Central memory CD8-positive, alpha-beta T cell (primary cell): ENCODE data around the gene IRS2.

Source experiments
- ATAC-seq: fragments of 150-1000 bp; cut with Tn5 transposase; replicated peaks from 2 replicates; pipeline ENCODE4 v1.10.0; 2022; ENCODE audit warnings: mild to moderate bottlenecking, moderate FRiP score, moderate number of reproducible peaks; ENCODE audit not compliant: poor library complexity, severe bottlenecking; ENCODE audit errors: extremely low read depth
- DNase-seq, 2 donors: peaks; one replicate each; pipeline ENCODE4 v3.0.0; 2021; ENCODE audit warnings: low spot score in 2 of 2
- H3K27ac Mint-ChIP-seq: one replicate; pipeline ENCODE4 v1.8.0; 2022; ENCODE audit warnings: low read depth, mild to moderate bottlenecking, moderate library complexity, mixed read lengths
- H3K27me3 Mint-ChIP-seq: one replicate; pipeline ENCODE4 v1.8.0; 2022; ENCODE audit warnings: mixed read lengths
- H3K36me3 Mint-ChIP-seq: one replicate; pipeline ENCODE4 v1.8.0; 2022; ENCODE audit warnings: mild to moderate bottlenecking, moderate library complexity, mixed read lengths; ENCODE audit not compliant: insufficient read depth
- H3K4me1 Mint-ChIP-seq: one replicate; pipeline ENCODE4 v1.8.0; 2022; ENCODE audit warnings: mixed read lengths
- H3K4me3 Mint-ChIP-seq: one replicate; pipeline ENCODE4 v1.8.0; 2022; ENCODE audit warnings: mild to moderate bottlenecking, moderate library complexity, mixed read lengths
- H3K9me3 Mint-ChIP-seq: one replicate; pipeline ENCODE4 v1.8.0; 2022; ENCODE audit warnings: mixed read lengths

IRS2 gene

GRCh38 chr13:109756778-109757177 is 29.6 kb downstream of the IRS2 start:
- H3K27ac Mint-ChIP-seq, result no peak overlapping the region
- no peaks in the 10 kb centered on the region for H3K4me1 Mint-ChIP-seq
- no peaks in the 10 kb centered on the region for H3K27me3 Mint-ChIP-seq
- H3K9me3 Mint-ChIP-seq, result no peaks in the 10 kb centered on the region
- peaks cover 12% of the 10 kb centered on the region for H3K36me3 Mint-ChIP-seq
- no peak overlapping the region for H3K4me3 Mint-ChIP-seq
- ATAC-seq (no peak), DNase-seq (no peak)

GRCh38 chr13:109755997-109756396 is 30.4 kb downstream of the IRS2 start:
- Mint-ChIP-seq H3K4me1 (no peaks in the 10 kb centered on the region), H3K36me3 (peaks cover 12% of the 10 kb centered on the region), H3K27me3 (no peaks in the 10 kb centered on the region), H3K4me3 (no peak overlapping the region), H3K27ac (no peak overlapping the region), H3K9me3 (no peaks in the 10 kb centered on the region)
- DNase-seq (no peak), ATAC-seq (no peak)

- Mint-ChIP-seq H3K4me3 (no peak overlapping the region), H3K9me3 (peaks cover under 1% of the 10 kb centered on the region), H3K27ac (no peak overlapping the region), H3K27me3 (no peaks in the 10 kb centered on the region), H3K36me3 (peaks cover 12% of the 10 kb centered on the region), H3K4me1 (no peaks in the 10 kb centered on the region)
- ATAC-seq (no peak), DNase-seq (no peak)
These were observed 30.8 kb downstream of the IRS2 start for GRCh38 chr13:109755551-109755950.

GRCh38 chr13:109751477-109751876 is 34.9 kb downstream of the IRS2 start:
- Mint-ChIP-seq H3K9me3 (peaks cover 8% of the 10 kb centered on the region), H3K4me1 (no peaks in the 10 kb centered on the region), H3K27ac (no peak overlapping the region), H3K36me3 (peaks cover 11% of the 10 kb centered on the region), H3K27me3 (no peaks in the 10 kb centered on the region), H3K4me3 (no peak overlapping the region)
- ATAC-seq (no peak), DNase-seq (no peak)

GRCh38 chr13:109750221-109750775 is 36.1 kb downstream of the IRS2 start:
- Mint-ChIP-seq H3K27ac (no peak overlapping the region), H3K27me3 (no peaks in the 10 kb centered on the region), H3K4me1 (no peaks in the 10 kb centered on the region), H3K4me3 (no peak overlapping the region), H3K9me3 (peaks cover 12% of the 10 kb centered on the region), H3K36me3 (peaks cover 9% of the 10 kb centered on the region)
- DNase-seq, result no peak
- no peak for ATAC-seq

- H3K4me3 Mint-ChIP-seq, result no peak overlapping the region
- peaks cover 6% of the 10 kb centered on the region for H3K36me3 Mint-ChIP-seq
- H3K27me3 Mint-ChIP-seq, result no peaks in the 10 kb centered on the region
- peaks cover 14% of the 10 kb centered on the region for H3K9me3 Mint-ChIP-seq
- no peak for DNase-seq
- H3K27ac Mint-ChIP-seq, result no peak overlapping the region
- ATAC-seq, result no peak
- H3K4me1 Mint-ChIP-seq, result no peaks in the 10 kb centered on the region
These were observed 37.0 kb downstream of the IRS2 start for GRCh38 chr13:109749365-109749764.

DNA sequence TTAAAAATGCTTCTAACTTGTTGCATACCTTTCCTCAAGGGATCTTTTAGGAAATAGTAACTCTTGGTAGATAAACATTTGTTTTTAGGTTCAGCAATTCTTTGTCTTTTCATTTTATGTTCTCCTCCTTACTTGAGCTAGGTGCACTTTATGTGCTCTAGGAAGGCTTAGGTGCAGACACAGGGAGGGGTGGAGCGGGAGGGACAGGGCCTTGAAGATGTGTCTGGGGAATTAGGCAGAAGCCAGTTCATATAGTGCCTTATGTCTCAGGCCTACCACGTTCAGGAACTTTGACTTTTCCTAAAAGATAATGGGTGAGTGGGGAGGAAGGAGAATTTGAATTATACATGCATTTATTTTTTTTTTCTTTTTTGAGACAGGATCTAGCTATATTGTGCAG is 37.7 kb downstream of the IRS2 start:
- no peaks in the 10 kb centered on the region for H3K27me3 Mint-ChIP-seq
- H3K4me3 Mint-ChIP-seq, result no peak overlapping the region
- H3K27ac Mint-ChIP-seq, result no peak overlapping the region
- H3K9me3 Mint-ChIP-seq, result peaks cover 16% of the 10 kb centered on the region
- DNase-seq (no peak), ATAC-seq (no peak)
- no peaks in the 10 kb centered on the region for H3K4me1 Mint-ChIP-seq
- peaks cover 4% of the 10 kb centered on the region for H3K36me3 Mint-ChIP-seq

DNA sequence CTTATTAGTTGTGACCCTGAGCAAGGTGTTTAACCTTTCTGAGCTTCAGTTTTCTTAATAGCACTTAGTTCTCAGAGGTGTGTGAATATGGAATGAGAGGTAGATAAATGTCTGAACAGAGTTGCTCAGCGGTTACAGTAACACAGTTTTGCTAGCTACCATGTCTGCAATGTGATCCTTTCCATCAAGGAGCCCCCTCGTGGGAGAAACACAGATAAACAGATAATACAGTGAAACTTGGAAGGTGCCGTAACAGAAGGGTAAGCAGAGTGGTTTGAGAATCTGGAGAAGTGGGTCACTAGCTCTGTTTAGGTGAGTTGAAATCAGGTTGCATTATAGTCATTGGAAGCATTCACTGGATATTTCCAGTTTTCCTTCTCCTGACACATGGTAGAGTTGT is 38.9 kb downstream of the IRS2 start:
- no peak for ATAC-seq
- Mint-ChIP-seq H3K4me3 (no peak overlapping the region), H3K27me3 (no peaks in the 10 kb centered on the region), H3K4me1 (no peaks in the 10 kb centered on the region), H3K9me3 (peaks cover 16% of the 10 kb centered on the region), H3K36me3 (no peaks in the 10 kb centered on the region), H3K27ac (no peak overlapping the region)
- no peak for DNase-seq

DNA sequence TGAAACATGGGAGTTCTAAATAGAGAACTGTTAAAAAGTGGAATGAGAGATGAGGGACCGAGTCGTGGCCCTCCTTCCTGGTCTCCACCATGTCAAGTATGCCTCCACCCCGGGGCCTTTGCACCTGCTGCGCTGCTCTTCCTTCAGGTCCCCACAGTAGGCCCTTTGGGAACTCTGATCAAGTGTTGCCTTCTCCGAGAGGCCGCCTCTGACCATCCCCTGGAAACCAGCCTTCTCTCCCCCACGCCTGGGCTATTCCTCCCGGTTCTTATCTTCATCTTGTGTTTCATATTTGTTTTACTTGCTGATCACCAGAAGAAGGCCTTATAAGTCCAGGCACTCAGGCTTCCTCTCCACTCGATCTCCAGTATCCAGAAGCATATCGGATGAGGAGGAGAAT is 40.0 kb downstream of the IRS2 start:
- H3K27ac Mint-ChIP-seq, result no peak overlapping the region
- ATAC-seq (no peak), DNase-seq (no peak)
- H3K36me3 Mint-ChIP-seq, result no peaks in the 10 kb centered on the region
- no peaks in the 10 kb centered on the region for H3K4me1 Mint-ChIP-seq
- H3K4me3 Mint-ChIP-seq, result no peak overlapping the region
- peaks cover 16% of the 10 kb centered on the region for H3K9me3 Mint-ChIP-seq
- H3K27me3 Mint-ChIP-seq, result no peaks in the 10 kb centered on the region

DNA sequence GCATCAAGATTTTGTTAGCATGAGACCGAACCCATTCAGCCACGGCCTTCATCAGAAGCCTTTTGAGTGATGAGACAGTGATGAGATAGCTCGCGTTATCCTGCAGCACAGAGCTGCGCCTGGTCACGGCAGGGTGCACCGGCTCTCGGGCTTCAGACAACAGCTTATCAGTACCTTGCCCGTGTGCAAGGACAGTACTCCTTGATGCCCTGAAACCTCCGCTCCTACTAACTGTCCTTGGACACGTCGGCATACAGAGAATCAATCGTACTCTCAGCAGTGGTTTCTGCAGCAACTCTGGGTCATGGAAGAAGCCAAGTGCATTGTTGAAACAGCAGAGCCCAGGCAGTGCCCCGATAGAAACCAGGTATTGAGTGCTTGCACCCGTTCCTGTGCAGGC is 40.7 kb downstream of the IRS2 start:
- H3K4me1 Mint-ChIP-seq, result no peaks in the 10 kb centered on the region
- H3K27ac Mint-ChIP-seq, result no peak overlapping the region
- no peaks in the 10 kb centered on the region for H3K36me3 Mint-ChIP-seq
- H3K27me3 Mint-ChIP-seq, result no peaks in the 10 kb centered on the region
- DNase-seq, result no peak
- H3K4me3 Mint-ChIP-seq, result no peak overlapping the region
- H3K9me3 Mint-ChIP-seq, result peaks cover 16% of the 10 kb centered on the region
- ATAC-seq, result no peak

DNA sequence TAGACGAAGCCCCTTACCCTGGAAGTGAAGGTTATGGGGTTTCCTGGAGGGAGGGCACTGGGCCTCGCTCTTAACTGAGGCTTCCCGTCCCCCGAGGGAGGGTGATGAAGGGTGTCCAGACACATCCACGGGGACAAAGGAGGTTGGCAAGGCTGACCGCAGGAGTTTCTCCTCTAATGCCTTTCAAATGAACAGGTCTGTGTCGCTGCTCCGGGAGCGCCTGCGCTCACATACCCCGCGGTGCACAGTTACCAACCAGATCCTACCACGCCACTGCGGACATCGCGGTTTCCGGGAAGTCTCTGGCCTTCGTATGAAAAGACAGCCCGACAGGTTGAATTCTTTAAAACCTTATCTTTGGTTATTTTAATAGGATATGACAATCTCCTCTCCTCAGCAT is 41.3 kb downstream of the IRS2 start:
- no peak overlapping the region for H3K4me3 Mint-ChIP-seq
- DNase-seq, result no peak
- H3K9me3 Mint-ChIP-seq, result peaks cover 10% of the 10 kb centered on the region
- no peak for ATAC-seq
- no peaks in the 10 kb centered on the region for H3K27me3 Mint-ChIP-seq
- H3K36me3 Mint-ChIP-seq, result no peaks in the 10 kb centered on the region
- H3K27ac Mint-ChIP-seq, result no peak overlapping the region
- H3K4me1 Mint-ChIP-seq, result no peaks in the 10 kb centered on the region

DNA sequence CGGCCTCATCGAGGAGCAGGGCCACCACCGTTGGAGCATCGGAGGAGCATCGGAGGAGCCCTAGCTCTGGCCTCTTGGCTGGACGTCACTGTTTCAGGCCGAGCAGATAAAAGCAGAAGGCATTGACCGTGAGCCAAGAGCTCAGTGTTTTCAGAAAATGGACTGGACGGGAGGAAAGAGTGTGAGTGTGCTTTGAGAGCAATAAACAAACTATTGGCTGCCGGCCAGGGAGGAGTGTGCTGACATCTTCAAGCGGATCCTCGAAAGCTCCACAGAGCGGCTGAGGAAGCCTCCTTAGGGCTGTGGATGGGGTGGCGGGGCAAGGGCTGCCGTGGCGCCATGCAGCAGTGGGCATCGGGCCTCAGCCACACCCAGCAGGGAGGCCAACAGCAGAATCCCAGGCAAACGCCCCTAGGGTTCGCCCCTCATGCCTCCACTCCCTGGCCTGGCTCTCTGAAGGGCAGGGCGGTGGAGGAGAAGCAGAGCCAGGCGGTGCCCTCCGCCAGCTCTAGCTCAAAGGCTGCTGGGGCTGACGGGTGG is 41.8 kb downstream of the IRS2 start:
- Mint-ChIP-seq H3K9me3 (peaks cover 10% of the 10 kb centered on the region), H3K4me3 (no peak overlapping the region), H3K27me3 (no peaks in the 10 kb centered on the region), H3K4me1 (no peaks in the 10 kb centered on the region), H3K27ac (no peak overlapping the region), H3K36me3 (no peaks in the 10 kb centered on the region)
- DNase-seq, result no peak
- ATAC-seq, result no peak

- no peak overlapping the region for H3K4me3 Mint-ChIP-seq
- H3K27me3 Mint-ChIP-seq, result no peaks in the 10 kb centered on the region
- H3K4me1 Mint-ChIP-seq, result no peaks in the 10 kb centered on the region
- H3K36me3 Mint-ChIP-seq, result no peaks in the 10 kb centered on the region
- H3K9me3 Mint-ChIP-seq, result peaks cover 10% of the 10 kb centered on the region
- DNase-seq (no peak), ATAC-seq (no peak)
- no peak overlapping the region for H3K27ac Mint-ChIP-seq
These were observed 42.5 kb downstream of the IRS2 start for GRCh38 chr13:109743706-109744453.
